RWPE1 (cell line): Measurements from ENCODE around the gene LHX2.

Experiments
- CTCF ChIA-PET: fragments of 350-600 bp; sonication (Branson Sonifier 250); formaldehyde crosslinking; extraction: SDS; loops from one replicate; lab custom pipeline; 2021; lab: Yijun Ruan, JAX
- POLR2A ChIA-PET: fragments of 400-600 bp; formaldehyde crosslinking; extraction: SDS; loops from one replicate; lab custom pipeline; 2020; ENCODE audit warnings: antibody characterized with exemption; ENCODE audit not compliant: low non-redundant PET; lab: Yijun Ruan, JAX
- DNase-seq: peaks from one replicate; pipeline ENCODE4 v3.0.0; 2012; ENCODE audit warnings: low spot score
- H3K27ac ChIP-seq: fragments of 450-650 bp; 2 replicates; pipeline ENCODE4 v1.5.1; 2017
- TF ChIP-seq, protein P1 (sequence below): fragments of 450-650 bp; conservative IDR thresholded peaks from 2 replicates; pipeline ENCODE4 v1.5.1; 2017; ENCODE audit warnings: low read depth, mild to moderate bottlenecking

The LHX2 gene

DNA sequence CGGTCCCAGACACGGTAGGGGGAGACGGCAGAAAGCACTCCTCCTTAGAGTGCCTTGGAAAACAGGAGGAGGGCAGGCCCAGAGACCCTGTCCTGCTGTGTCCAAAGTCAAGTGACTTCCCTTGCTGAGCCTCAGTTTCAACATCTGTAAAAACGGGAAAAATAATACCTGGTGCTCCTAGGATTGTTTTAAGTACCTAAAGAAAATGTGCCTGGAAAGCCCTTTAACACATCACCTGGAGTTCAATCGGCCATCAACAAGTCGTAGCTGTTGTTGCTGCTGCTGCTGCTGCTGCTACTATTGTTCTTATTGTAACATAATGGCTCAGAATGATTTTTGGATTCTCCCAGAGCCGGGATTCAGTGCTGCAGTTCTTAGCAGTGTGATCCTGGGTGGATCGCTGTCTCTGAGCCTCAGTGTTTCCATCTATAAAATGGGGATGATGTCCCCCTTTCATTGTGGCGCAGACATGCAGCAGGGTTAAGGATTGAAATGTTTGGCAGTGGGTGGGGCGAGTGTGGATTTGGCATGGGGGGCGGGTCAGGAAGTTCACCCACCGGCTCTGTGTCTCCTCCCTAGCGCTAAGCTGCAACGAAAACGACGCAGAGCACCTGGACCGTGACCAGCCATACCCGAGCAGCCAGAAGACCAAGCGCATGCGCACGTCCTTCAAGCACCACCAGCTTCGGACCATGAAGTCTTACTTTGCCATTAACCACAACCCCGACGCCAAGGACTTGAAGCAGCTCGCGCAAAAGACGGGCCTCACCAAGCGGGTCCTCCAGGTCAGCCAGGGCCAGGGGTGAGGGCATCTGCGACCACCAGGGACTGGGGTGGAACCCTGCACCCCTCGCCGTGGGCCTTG, 9.2 kb downstream of the LHX2 start:
- H3K27ac ChIP-seq, result no peak overlapping the region
- ChIA-PET POLR2A (no interaction called here), CTCF (interaction anchor here (0.7 kb wide), 1 partner anchor 574 kb away, joined by 4 read pairs; no protein-coding TSS in a partner anchor)
- DNase-seq, result no peak
- TF ChIP-seq, protein P1, sequence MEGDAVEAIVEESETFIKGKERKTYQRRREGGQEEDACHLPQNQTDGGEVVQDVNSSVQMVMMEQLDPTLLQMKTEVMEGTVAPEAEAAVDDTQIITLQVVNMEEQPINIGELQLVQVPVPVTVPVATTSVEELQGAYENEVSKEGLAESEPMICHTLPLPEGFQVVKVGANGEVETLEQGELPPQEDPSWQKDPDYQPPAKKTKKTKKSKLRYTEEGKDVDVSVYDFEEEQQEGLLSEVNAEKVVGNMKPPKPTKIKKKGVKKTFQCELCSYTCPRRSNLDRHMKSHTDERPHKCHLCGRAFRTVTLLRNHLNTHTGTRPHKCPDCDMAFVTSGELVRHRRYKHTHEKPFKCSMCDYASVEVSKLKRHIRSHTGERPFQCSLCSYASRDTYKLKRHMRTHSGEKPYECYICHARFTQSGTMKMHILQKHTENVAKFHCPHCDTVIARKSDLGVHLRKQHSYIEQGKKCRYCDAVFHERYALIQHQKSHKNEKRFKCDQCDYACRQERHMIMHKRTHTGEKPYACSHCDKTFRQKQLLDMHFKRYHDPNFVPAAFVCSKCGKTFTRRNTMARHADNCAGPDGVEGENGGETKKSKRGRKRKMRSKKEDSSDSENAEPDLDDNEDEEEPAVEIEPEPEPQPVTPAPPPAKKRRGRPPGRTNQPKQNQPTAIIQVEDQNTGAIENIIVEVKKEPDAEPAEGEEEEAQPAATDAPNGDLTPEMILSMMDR, result no peak

DNA sequence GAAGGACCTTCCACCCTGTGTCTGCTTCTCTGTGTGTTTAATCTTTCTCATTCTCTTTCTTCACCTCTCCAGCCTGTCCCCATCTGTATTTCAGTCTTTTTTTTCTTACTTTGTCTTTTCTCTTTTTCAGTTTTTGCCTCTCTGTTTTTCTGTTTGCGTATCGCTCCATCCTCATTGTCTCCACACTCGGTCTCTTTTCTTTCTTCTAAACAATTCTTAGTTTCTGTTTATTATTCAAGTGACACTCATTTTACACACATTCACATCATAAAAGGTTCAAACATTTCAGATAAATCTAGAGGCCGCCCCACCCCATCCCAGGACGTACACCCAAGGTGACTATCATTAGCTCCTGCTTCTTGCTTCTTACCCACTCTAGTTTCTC, 9.8 kb downstream of the LHX2 start:
- CTCF ChIA-PET, result no interaction called here
- no peak for DNase-seq
- POLR2A ChIA-PET, result no interaction called here
- TF ChIP-seq, protein P1, result no peak
- H3K27ac ChIP-seq, result no peak overlapping the region

GRCh38 chr9:124022201-124023121, 10.9 kb downstream of the LHX2 start:
- DNase-seq, result no peak
- H3K27ac ChIP-seq, result no peak overlapping the region
- TF ChIP-seq, protein P1, result no peak
- ChIA-PET POLR2A (no interaction called here), CTCF (interaction anchor here (1.2 kb wide), 1 partner anchor 18 kb away, joined by 6 read pairs; no protein-coding TSS in a partner anchor)

DNA sequence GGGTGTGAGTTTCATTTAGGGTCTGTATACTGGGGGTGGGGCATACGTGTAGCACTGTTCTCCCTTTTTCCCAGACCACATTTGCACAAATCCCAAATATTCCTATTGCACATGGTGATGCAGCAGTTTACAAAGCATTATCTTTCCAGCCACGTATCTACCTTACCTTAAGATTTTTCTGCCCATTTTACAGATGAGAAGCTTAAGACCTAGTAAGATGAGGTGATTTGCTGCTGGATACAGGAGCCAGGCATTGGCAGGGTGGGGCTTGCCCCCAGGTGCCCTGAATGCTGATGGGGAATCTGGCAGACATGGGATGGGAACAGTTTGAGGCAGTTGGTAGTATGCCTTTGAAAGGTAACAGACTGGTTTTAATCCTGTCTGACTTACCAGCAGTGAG, 12.5 kb downstream of the LHX2 start:
- H3K27ac ChIP-seq, result no peak overlapping the region
- no peak for DNase-seq
- ChIA-PET POLR2A (no interaction called here), CTCF (no interaction called here)
- TF ChIP-seq, protein P1, result no peak

GRCh38 chr9:124029617-124030016, 18.0 kb downstream of the LHX2 start:
- no peak for DNase-seq
- TF ChIP-seq, protein P1, result no peak
- CTCF ChIA-PET, result no interaction called here
- no peak overlapping the region for H3K27ac ChIP-seq
- POLR2A ChIA-PET, result no interaction called here

DNA sequence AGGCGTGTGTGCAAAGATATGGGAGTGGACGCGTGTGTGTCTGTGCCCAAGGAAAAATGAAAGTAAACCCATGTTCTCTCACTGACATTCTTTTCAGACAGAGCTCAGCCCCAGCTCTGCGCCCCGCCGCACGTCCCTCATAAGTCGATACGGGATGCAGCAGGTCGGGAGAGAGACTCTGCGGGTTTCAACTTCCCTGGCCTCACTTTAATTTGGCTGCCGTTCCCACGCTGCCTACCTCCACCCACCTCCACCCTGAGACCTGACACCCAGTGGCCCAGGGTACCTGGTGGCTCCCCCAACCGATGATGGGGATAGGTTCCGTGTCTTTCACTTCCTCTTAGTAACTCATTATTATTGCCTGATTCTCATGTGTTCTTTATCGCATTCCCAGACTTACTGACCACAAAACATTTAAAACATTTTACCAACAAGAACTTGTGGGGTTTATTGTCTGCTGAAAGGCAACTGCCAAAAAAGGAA, 19.4 kb downstream of the LHX2 start:
- no peak overlapping the region for H3K27ac ChIP-seq
- TF ChIP-seq, protein P1, result no peak
- DNase-seq, result no peak
- ChIA-PET CTCF (interaction anchor here (0.5 to 1.8 kb wide), 2 partner anchors 10 to 27 kb away, joined by 3 to 8 read pairs; no protein-coding TSS in a partner anchor), POLR2A (no interaction called here)
